SK-N-SH (cell line): Measurements from ENCODE around the gene MEF2D. TPM values are rescaled to one million over a fixed set of nuclear protein-coding genes. Genes with fewer than 3 reads are reported as not detected.

Source experiments
- CTCF ChIA-PET: fragments of 300-600, 350-600 bp; formaldehyde crosslinking; extraction: SDS; loops from one replicate; lab custom pipeline; 2021; lab: Yijun Ruan, JAX
- POLR2A ChIA-PET: fragments of 350-600 bp; sonication (Branson Sonifier 250); formaldehyde crosslinking; extraction: SDS; loops from one replicate; lab custom pipeline; 2020; ENCODE audit warnings: antibody characterized with exemption, inconsistent platforms; lab: Yijun Ruan, JAX
- DNase-seq: peaks from one replicate; pipeline ENCODE4 v3.0.0; 2012
- H2AFZ ChIP-seq: fragments of 200-600 bp; sonication (generic); 2 replicates; pipeline ENCODE4 v1.8.1; 2016; ENCODE audit warnings: antibody characterized with exemption, mild to moderate bottlenecking, low read depth
- H3F3A ChIP-seq: fragments of 200-600 bp; sonication (generic); replicated peaks from 2 replicates; pipeline ENCODE3; 2016; ENCODE audit warnings: antibody characterized with exemption, mild to moderate bottlenecking; ENCODE audit not compliant: insufficient read depth
- H3K27ac ChIP-seq, 2 experiments: fragments of 200-500 bp in 1 of 2; fragments of 200-600 bp in 1 of 2; sonication (Bioruptor generic) in 1 of 2; sonication (generic), shearing (Covaris generic) in 1 of 2; 2 replicates each; pipeline versions ENCODE4 v1.5.1 to v1.6.1; 2014 to 2016; ENCODE audit warnings: low read depth in 2 of 2, inconsistent platforms in 1 of 2, low read length in 1 of 2, mild to moderate bottlenecking in 1 of 2, mixed read lengths in 1 of 2
- H3K27me3 ChIP-seq: fragments of 200-600 bp; sonication (generic), shearing (Covaris generic); 2 replicates; pipeline ENCODE4 v1.6.1; 2016; ENCODE audit warnings: mixed run types; ENCODE audit not compliant: insufficient read depth
- H3K36me3 ChIP-seq, 2 experiments: fragments of 200-500 bp in 1 of 2; fragments of 200-600 bp in 1 of 2; sonication (Bioruptor generic) in 1 of 2; sonication (generic) in 1 of 2; replicated peaks in 1 of 2; 2 replicates each; pipeline versions ENCODE3 to v1.5.1; 2014 to 2016; ENCODE audit warnings: low read length in 1 of 2, mild to moderate bottlenecking in 1 of 2; ENCODE audit not compliant: insufficient read depth in 2 of 2, control insufficient read depth in 1 of 2
- H3K4me1 ChIP-seq, 2 experiments: fragments of 200-500 bp in 1 of 2; fragments of 200-600 bp in 1 of 2; sonication (Bioruptor generic) in 1 of 2; sonication (generic), shearing (Covaris generic) in 1 of 2; 2 replicates each; pipeline versions ENCODE4 v1.5.1 to v1.6.1; 2014 to 2016; ENCODE audit warnings: low read depth in 1 of 2, low read length in 1 of 2, mixed run types in 1 of 2; ENCODE audit not compliant: insufficient read depth in 2 of 2, control insufficient read depth in 1 of 2
- H3K4me2 ChIP-seq: fragments of 200-600 bp; sonication (generic), shearing (Covaris generic); 2 replicates; pipeline ENCODE4 v1.6.1; 2017; ENCODE audit warnings: mixed run types
- H3K4me3 ChIP-seq, 2 experiments: fragments of 200-500 bp in 1 of 2; fragments of 200-600 bp in 1 of 2; sonication (Bioruptor generic) in 1 of 2; sonication (generic), shearing (Covaris generic) in 1 of 2; 2 replicates each; pipeline versions ENCODE4 v1.5.1 to v1.8.1; 2014 to 2016; ENCODE audit warnings: low read depth in 2 of 2, inconsistent platforms in 1 of 2, low read length in 1 of 2, mild to moderate bottlenecking in 1 of 2, mixed read lengths in 1 of 2, moderate library complexity in 1 of 2
- H3K79me2 ChIP-seq: fragments of 200-600 bp; sonication (generic); 2 replicates; pipeline ENCODE4 v1.8.1; 2017; ENCODE audit warnings: mild to moderate bottlenecking; ENCODE audit not compliant: insufficient read depth
- H3K9ac ChIP-seq: fragments of 200-600 bp; sonication (generic); 2 replicates; pipeline ENCODE4 v1.6.1; 2017; ENCODE audit warnings: mixed run types
- H3K9me2 ChIP-seq: fragments of 200-600 bp; sonication (generic); 2 replicates; pipeline ENCODE4 v1.6.1; 2017; ENCODE audit warnings: mixed run types
- H3K9me3 ChIP-seq: fragments of 200-600 bp; sonication (generic); 2 replicates; pipeline ENCODE4 v1.6.1; 2017; ENCODE audit warnings: mixed run types, mild to moderate bottlenecking, moderate library complexity
- H4K20me1 ChIP-seq: fragments of 200-600 bp; sonication (generic); 2 replicates; pipeline ENCODE4 v1.6.1; 2017; ENCODE audit warnings: mild to moderate bottlenecking, mixed run types; ENCODE audit not compliant: insufficient read depth
- CHD2 ChIP-seq: fragments of 150-350 bp; IDR thresholded peaks from 2 replicates; pipeline ENCODE4 v1.6.1; 2018; ENCODE audit warnings: low read length; ENCODE audit not compliant: partially characterized antibody
- FOSL2 ChIP-seq: IDR thresholded peaks from 2 replicates; pipeline ENCODE4 v1.4.0; 2012; ENCODE audit warnings: low read depth, mild to moderate bottlenecking, moderate library complexity, borderline replicate concordance
- RAD21 ChIP-seq: IDR thresholded peaks from 2 replicates; pipeline ENCODE4 v1.6.1; 2012; ENCODE audit warnings: mild to moderate bottlenecking, low read length
- RCOR1 ChIP-seq: fragments of 150-350 bp; IDR thresholded peaks from 2 replicates; pipeline ENCODE4 v1.6.1; 2017; ENCODE audit warnings: antibody characterized with exemption, low read length
- TCF12 ChIP-seq: IDR thresholded peaks from 2 replicates; pipeline ENCODE4 v1.4.0; 2012
- TEAD4 ChIP-seq: IDR thresholded peaks from 2 replicates; pipeline ENCODE4 v1.4.0; 2012; ENCODE audit warnings: mild to moderate bottlenecking, borderline replicate concordance; ENCODE audit not compliant: insufficient read depth
- WGBS: methylation state at CpG from one replicate; pipeline ENCODE4 v1.1.6; 2017; ENCODE audit warnings: low lambda C conversion rate; 5-methylcytosine and 5-hydroxymethylcytosine counted together
- polyA plus RNA-seq, 3 experiments: library from polyadenylated mRNA; depleted of rRNA; stranded (reverse); fragments of >200 nt; gene quantifications; 2 replicates each; pipeline ENCODE4 v1.2.3, GENCODE V29; 2012
- TF ChIP-seq, protein P1 (sequence below): IDR thresholded peaks from 2 replicates; pipeline ENCODE4; 2012
- TF ChIP-seq, protein P2 (sequence below): IDR thresholded peaks from 2 replicates; pipeline ENCODE4 v1.4.0; 2012; ENCODE audit warnings: low read depth, borderline replicate concordance
- TF ChIP-seq, protein P3 (sequence below): IDR thresholded peaks from 2 replicates; pipeline ENCODE4 v1.4.0; 2012; ENCODE audit warnings: low read depth
- TF ChIP-seq, protein P4 (sequence below): fragments of 150-350 bp; IDR thresholded peaks from 2 replicates; pipeline ENCODE4 v1.6.1; 2017; ENCODE audit warnings: antibody characterized with exemption, low read length, low read depth, borderline replicate concordance
- TF ChIP-seq, protein P5 (sequence below): IDR thresholded peaks from 2 replicates; pipeline ENCODE4 v1.4.0; 2012; ENCODE audit warnings: low read depth, borderline replicate concordance

MEF2D gene
- polyA plus RNA-seq, 1 of the 3 experiments (the other 2 are of a cell fraction) = 14.3 TPM

DNA sequence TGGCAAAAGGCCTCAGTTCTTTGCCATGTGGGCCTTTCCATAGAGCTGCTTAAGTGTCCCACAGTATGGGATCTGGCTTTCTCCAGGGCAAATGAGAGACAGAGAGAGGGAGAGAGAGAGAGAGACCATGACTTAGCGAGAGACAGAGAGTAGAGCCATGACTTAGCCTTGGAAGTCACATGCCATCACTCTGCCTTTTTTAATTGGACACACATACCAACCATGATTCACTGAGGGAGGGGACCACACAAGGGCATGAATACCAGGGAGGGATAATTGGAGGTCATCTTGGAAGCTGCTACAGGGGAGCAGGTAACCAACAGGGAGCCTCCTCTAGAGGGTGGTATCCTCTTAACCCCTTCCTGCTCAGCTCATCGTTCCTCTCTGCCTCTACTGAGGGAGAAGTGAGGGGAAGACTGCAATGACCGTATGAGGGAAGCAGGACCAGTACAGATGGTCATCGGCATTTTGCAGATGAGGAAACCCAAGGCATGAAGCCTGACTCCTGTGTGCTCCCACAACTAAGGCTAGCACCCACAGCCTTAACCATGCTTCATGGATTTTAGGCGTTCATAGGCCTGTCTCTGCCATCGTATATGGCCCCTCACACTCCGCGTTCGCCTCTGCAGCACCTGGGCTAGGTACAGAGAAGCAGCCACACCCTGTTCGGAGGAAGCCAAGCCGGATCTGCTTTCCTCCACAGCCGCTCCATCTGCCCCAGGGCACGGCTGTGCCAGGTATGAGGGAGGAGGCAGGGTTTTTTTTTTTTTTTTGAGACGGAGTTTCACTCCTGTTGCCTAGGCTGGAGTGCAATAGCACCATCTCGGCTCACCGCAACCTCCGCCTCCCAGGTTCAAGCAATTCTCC, 38.6 kb downstream of the MEF2D start (continued):
- TF ChIP-seq, protein P1, sequence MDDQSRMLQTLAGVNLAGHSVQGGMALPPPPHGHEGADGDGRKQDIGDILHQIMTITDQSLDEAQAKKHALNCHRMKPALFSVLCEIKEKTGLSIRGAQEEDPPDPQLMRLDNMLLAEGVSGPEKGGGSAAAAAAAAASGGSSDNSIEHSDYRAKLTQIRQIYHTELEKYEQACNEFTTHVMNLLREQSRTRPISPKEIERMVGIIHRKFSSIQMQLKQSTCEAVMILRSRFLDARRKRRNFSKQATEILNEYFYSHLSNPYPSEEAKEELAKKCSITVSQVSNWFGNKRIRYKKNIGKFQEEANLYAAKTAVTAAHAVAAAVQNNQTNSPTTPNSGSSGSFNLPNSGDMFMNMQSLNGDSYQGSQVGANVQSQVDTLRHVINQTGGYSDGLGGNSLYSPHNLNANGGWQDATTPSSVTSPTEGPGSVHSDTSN = no peak
- TF ChIP-seq RAD21 = no peak
- TF ChIP-seq, all 33 proteins: peak for 0

DNA sequence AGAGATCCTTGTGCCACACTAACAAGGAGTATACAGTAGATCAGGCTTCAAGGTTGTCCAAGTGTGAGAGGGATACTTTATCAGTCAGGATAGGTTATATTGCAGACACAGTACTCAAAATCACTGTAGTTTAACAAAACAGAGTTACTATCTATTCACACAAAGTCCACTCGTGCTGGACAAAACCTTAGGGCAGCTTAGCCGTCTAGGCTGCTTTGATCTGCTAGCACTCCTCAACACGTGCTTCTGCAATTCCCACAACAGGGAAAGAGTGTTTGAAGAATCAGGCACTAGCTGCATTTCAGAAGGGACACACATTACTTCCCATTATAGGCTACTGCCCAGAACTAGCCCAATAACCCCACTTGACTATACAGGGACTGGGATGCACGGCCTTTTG, 39.5 kb downstream of the MEF2D start:
- Histone ChIP-seq H2AFZ (no peak overlapping the region), H3K27me3 (no peaks in the 10 kb centered on the region), H3K9me2 (no peaks in the 10 kb centered on the region), H3K27ac (no peak overlapping the region), H3K9ac (no peak overlapping the region), H3F3A (peaks cover 41% of the 10 kb centered on the region), H3K4me3 (no peak overlapping the region), H3K9me3 (no peaks in the 10 kb centered on the region), H3K36me3 (peaks cover 5 to 12% of the 10 kb centered on the region in 2 experiments), H3K4me1 (peaks cover 3 to 13% of the 10 kb centered on the region in 2 experiments; a peak in 2 of 4 replicates), H3K79me2 (no peaks in the 10 kb centered on the region), H3K4me2 (no peak overlapping the region), H4K20me1 (no peaks in the 10 kb centered on the region; the same call in 1 of the 2 replicates)
- TF ChIP-seq RCOR1 (no peak), FOSL2 (no peak), TEAD4 (no peak), CHD2 (no peak), TCF12 (no peak)
- TF ChIP-seq, protein P2, sequence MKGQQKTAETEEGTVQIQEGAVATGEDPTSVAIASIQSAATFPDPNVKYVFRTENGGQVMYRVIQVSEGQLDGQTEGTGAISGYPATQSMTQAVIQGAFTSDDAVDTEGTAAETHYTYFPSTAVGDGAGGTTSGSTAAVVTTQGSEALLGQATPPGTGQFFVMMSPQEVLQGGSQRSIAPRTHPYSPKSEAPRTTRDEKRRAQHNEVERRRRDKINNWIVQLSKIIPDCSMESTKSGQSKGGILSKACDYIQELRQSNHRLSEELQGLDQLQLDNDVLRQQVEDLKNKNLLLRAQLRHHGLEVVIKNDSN = no peak
- TF ChIP-seq, protein P1 = no peak
- TF ChIP-seq, protein P3, sequence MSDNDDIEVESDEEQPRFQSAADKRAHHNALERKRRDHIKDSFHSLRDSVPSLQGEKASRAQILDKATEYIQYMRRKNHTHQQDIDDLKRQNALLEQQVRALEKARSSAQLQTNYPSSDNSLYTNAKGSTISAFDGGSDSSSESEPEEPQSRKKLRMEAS = no peak
- TF ChIP-seq, protein P4, sequence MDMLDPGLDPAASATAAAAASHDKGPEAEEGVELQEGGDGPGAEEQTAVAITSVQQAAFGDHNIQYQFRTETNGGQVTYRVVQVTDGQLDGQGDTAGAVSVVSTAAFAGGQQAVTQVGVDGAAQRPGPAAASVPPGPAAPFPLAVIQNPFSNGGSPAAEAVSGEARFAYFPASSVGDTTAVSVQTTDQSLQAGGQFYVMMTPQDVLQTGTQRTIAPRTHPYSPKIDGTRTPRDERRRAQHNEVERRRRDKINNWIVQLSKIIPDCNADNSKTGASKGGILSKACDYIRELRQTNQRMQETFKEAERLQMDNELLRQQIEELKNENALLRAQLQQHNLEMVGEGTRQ = no peak
- TF ChIP-seq, protein P5, sequence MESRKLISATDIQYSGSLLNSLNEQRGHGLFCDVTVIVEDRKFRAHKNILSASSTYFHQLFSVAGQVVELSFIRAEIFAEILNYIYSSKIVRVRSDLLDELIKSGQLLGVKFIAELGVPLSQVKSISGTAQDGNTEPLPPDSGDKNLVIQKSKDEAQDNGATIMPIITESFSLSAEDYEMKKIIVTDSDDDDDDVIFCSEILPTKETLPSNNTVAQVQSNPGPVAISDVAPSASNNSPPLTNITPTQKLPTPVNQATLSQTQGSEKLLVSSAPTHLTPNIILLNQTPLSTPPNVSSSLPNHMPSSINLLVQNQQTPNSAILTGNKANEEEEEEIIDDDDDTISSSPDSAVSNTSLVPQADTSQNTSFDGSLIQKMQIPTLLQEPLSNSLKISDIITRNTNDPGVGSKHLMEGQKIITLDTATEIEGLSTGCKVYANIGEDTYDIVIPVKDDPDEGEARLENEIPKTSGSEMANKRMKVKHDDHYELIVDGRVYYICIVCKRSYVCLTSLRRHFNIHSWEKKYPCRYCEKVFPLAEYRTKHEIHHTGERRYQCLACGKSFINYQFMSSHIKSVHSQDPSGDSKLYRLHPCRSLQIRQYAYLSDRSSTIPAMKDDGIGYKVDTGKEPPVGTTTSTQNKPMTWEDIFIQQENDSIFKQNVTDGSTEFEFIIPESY = no peak
- 96% methylated on average over 4 of the region's 4 CpGs for WGBS
- ChIA-PET CTCF (interaction anchor here (1.0 to 1.8 kb wide), 6 partner anchors 15 to 198 kb away, joined by 3 to 12 read pairs (median 6); no protein-coding TSS in a partner anchor), POLR2A (no interaction called here)
- DNase-seq = no peak
